ENCODE measurements around the gene STEEP1. TPM values are rescaled to one million over a fixed set of nuclear protein-coding genes. Genes with fewer than 3 reads are reported as not detected.

The STEEP1 gene
- polyA plus RNA-seq, 2 of the 4 experiments (the other 2 are of a cell fraction) = 37.8 to 40.7 TPM

- H3K4me2 ChIP-seq = no peak overlapping the region
- no peak for ATAC-seq
- no peak for DNase-seq (ENCODE audit: low read depth in 1 of 2, low spot score in 1 of 2)
- H3K27ac ChIP-seq = no peak overlapping the region
- TF ChIP-seq HOXA7 (CRISPR knock-in tag; IDR thresholded peaks at IDR 0.05) (no peak), ESRRA (IDR thresholded peaks at IDR 0.05; ENCODE audit: borderline replicate concordance, low read length) (no peak), RNF2 (IDR thresholded peaks at IDR 0.05; ENCODE audit: borderline replicate concordance, low read depth) (no peak), HDAC2 (IDR thresholded peaks at IDR 0.05) (no peak), POLR2AphosphoS2 (conservative IDR thresholded peaks at IDR 0.05; ENCODE audit: low read length) (no peak), RCOR1 (IDR thresholded peaks at IDR 0.05; ENCODE audit: low read depth, low read length) (no peak), RAD21 (conservative IDR thresholded peaks at IDR 0.05 in 1 of 2, IDR thresholded peaks at IDR 0.05 in 1 of 2) (no peak), SMC3 (IDR thresholded peaks at IDR 0.05) (no peak)
- no peak overlapping the region for H3K4me3 ChIP-seq
- H3K4me1 ChIP-seq = no peaks in the 10 kb centered on the region
- WGBS (ENCODE audit: missing lambda C conversion rate) = 92% methylated on average over 5 of the region's 5 CpGs
- ChIA-PET POLR2A (interaction anchor here (1.2 kb wide), 1 partner anchor 16 kb away, joined by 3 read pairs; no protein-coding TSS in a partner anchor), CTCF (interaction anchor here (1.3 kb wide), 1 partner anchor 16 kb away, joined by 3 read pairs; no protein-coding TSS in a partner anchor)
- no peak for FAIRE-seq
- no peaks in the 10 kb centered on the region for H3K9me3 ChIP-seq
Observed at GRCh38 chrX:119589810-119590209, 24.6 kb upstream of the STEEP1 start.

- H3K4me3 ChIP-seq = no peak overlapping the region
- H3K27ac ChIP-seq = no peak overlapping the region
- CTCF ChIA-PET = interaction anchor here (0.7 to 1.9 kb wide), 6 partner anchors 19 to 196 kb away, joined by 3 to 6 read pairs (median 4); partner anchors contain the start of gene NKRF
- no peak overlapping the region for H3K4me2 ChIP-seq
- TF ChIP-seq EHF (CRISPR knock-in tag; IDR thresholded peaks at IDR 0.05) (no peak), ZFP36 (IDR thresholded peaks at IDR 0.05; ENCODE audit: borderline replicate concordance, partially characterized antibody) (no peak), BCL3 (IDR thresholded peaks at IDR 0.05) (no peak), BHLHE40 (IDR thresholded peaks at IDR 0.05; ENCODE audit: low read depth, low read length) (no peak), HOXB13 (CRISPR knock-in tag; IDR thresholded peaks at IDR 0.05; ENCODE audit: low read depth) (no peak), CBX2 (IDR thresholded peaks at IDR 0.05; ENCODE audit: borderline replicate concordance, low read depth) (no peak), CHD2 (IDR thresholded peaks at IDR 0.05; ENCODE audit: low read length, partially characterized antibody) (no peak), RNF2 (IDR thresholded peaks at IDR 0.05; ENCODE audit: borderline replicate concordance, low read depth) (no peak)
- POLR2A ChIA-PET = interaction anchor here (1.0 to 1.3 kb wide), 3 partner anchors 9 to 208 kb away, joined by 4 to 8 read pairs (median 4); partner anchors contain the start of gene RPL39
- H3K9me3 ChIP-seq = no peaks in the 10 kb centered on the region
- 84% methylated on average over 2 of the region's 2 CpGs for WGBS (ENCODE audit: missing lambda C conversion rate)
- H3K4me1 ChIP-seq = no peaks in the 10 kb centered on the region
- ATAC-seq (no peak), DNase-seq (ENCODE audit: low read depth in 1 of 2, low spot score in 1 of 2) (no peak), FAIRE-seq (peak; percentile 89)
Observed at GRCh38 chrX:119583431-119584059, 18.3 kb upstream of the STEEP1 start.

- Histone ChIP-seq H3K4me2 (no peak overlapping the region), H3K27ac (no peak overlapping the region), H3K4me1 (peaks cover 10% of the 10 kb centered on the region; the same call in 2 of the 3 replicates), H3K4me3 (no peak overlapping the region), H3K9me3 (no peaks in the 10 kb centered on the region)
- POLR2A ChIA-PET = no interaction called here
- TF ChIP-seq KDM1A (IDR thresholded peaks at IDR 0.05; ENCODE audit: low read depth) = no peak
- TF ChIP-seq ZFP36 (IDR thresholded peaks at IDR 0.05; ENCODE audit: borderline replicate concordance, partially characterized antibody) = no peak
- no peak for TF ChIP-seq BHLHE40 (IDR thresholded peaks at IDR 0.05; ENCODE audit: low read depth, low read length)
- no peak for TF ChIP-seq POLR2A (IDR thresholded peaks at IDR 0.05; ENCODE audit: low read length)
- TF ChIP-seq MAFK (IDR thresholded peaks at IDR 0.05; ENCODE audit: partially characterized antibody) = no peak
- no peak for TF ChIP-seq CHD2 (IDR thresholded peaks at IDR 0.05; ENCODE audit: low read length, partially characterized antibody)
- no peak for TF ChIP-seq FOSB (CRISPR knock-in tag; IDR thresholded peaks at IDR 0.05)
- no peak for TF ChIP-seq EHF (CRISPR knock-in tag; IDR thresholded peaks at IDR 0.05)
- TF ChIP-seq HMGXB4 (CRISPR knock-in tag; IDR thresholded peaks at IDR 0.05; ENCODE audit: borderline replicate concordance) = no peak
- TF ChIP-seq HDAC2 (IDR thresholded peaks at IDR 0.05) = no peak
- no peak for TF ChIP-seq RFX5 (IDR thresholded peaks at IDR 0.05)
- TF ChIP-seq ZC3H11A (IDR thresholded peaks at IDR 0.05) = no peak
- no peak for TF ChIP-seq EP300 (IDR thresholded peaks at IDR 0.05)
- TF ChIP-seq ATOH8 (CRISPR knock-in tag; IDR thresholded peaks at IDR 0.05; ENCODE audit: low read depth) = no peak
- TF ChIP-seq NFE2L2 (conservative IDR thresholded peaks at IDR 0.05; ENCODE audit: low read length) = no peak
- TF ChIP-seq ESRRA (IDR thresholded peaks at IDR 0.05; ENCODE audit: borderline replicate concordance, low read length) = no peak
- ATAC-seq (no peak), FAIRE-seq (peak; percentile 70), DNase-seq (ENCODE audit: low read depth in 1 of 2, low spot score in 1 of 2) (no peak)
- CTCF ChIA-PET = interaction anchor here (1.3 kb wide), 1 partner anchor 97 kb away, joined by 4 read pairs; no protein-coding TSS in a partner anchor
Observed at GRCh38 chrX:119579414-119579813, 14.2 kb upstream of the STEEP1 start.
